ENCODE data around the gene COX8C.

Gene COX8C

DNA sequence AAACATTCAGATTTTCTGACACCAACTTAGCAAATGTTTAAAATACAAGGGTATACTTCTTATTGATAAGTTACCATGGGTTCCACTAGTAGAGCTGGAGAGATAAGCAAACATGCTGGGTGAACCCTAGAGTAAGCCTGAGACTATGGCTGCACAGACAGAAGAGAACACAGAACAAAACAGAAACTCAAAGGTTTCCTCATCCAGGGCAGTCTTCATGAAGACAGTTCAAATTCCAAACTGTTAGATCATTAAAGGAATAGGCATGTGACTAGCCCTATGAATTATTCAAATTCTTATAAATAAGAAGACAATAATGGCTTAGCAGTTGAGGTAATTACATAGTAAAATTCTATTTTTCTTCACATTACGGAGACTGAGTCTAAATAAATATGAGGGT, 42.2 kb upstream of the COX8C start:
- DNase-seq (ENCODE audit: low read depth) = peak; percentile 53
- H3K4me3 ChIP-seq (ENCODE audit: low read length) = no peak overlapping the region
- TF ChIP-seq, protein P1, sequence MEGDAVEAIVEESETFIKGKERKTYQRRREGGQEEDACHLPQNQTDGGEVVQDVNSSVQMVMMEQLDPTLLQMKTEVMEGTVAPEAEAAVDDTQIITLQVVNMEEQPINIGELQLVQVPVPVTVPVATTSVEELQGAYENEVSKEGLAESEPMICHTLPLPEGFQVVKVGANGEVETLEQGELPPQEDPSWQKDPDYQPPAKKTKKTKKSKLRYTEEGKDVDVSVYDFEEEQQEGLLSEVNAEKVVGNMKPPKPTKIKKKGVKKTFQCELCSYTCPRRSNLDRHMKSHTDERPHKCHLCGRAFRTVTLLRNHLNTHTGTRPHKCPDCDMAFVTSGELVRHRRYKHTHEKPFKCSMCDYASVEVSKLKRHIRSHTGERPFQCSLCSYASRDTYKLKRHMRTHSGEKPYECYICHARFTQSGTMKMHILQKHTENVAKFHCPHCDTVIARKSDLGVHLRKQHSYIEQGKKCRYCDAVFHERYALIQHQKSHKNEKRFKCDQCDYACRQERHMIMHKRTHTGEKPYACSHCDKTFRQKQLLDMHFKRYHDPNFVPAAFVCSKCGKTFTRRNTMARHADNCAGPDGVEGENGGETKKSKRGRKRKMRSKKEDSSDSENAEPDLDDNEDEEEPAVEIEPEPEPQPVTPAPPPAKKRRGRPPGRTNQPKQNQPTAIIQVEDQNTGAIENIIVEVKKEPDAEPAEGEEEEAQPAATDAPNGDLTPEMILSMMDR (conservative IDR thresholded peaks at IDR 0.05; ENCODE audit: low read length) = no peak

DNA sequence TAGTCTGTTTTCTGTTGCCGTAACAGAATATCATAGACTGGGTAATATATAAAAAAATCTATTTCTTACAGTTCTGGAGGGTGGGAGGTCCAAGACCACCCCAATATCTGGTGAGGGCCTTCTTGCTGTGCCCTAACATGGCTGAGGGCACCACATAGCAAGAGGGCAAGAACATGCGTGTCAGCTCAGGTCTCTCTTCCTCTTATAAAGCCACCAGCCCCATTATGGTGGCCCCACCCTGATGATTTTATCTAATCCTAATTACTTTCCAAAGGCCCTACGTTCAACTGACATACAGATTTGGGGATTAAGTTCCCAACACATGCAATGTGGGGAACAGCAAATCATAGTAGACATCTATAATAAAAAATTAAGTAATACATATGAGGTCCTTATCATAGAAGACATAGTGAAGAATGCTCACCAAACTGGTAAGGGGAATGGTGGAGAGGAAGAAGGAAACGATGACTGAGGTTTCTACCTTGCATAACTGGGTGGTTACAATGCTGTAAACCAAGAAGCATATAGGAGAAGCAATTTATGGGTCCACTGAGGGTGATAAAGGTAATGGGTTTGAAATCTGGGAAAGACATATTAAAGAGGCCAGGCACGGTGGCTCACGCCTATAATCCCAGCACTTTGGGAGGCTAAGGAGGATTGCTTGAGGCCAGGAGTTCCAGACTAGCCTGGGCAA, 41.1 kb upstream of the COX8C start:
- TF ChIP-seq, protein P1 (conservative IDR thresholded peaks at IDR 0.05; ENCODE audit: low read length) = no peak
- H3K4me3 ChIP-seq (ENCODE audit: low read length) = no peak overlapping the region
- no peak for DNase-seq (ENCODE audit: low read depth)

DNA sequence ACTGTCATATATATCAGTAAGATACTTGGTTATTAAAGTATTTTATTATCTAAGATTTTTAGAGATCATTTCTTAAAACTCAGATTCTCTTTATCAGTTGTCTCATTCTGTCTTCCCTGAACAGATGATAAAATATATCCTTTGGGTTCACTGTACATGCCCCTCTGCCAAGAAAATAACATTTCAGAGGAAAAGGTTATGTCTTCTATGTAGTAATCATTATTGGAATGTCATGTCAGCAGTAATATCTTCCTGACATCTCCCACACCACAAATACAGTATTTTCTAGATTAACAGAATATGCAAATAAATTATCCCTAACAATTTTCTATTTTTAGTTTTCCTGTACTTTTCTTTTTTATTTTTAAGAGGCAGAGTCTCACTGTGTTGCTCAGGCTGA, 40.2 kb upstream of the COX8C start:
- no peak for DNase-seq (ENCODE audit: low read depth)
- no peak overlapping the region for H3K4me3 ChIP-seq (ENCODE audit: low read length)
- TF ChIP-seq, protein P1 (conservative IDR thresholded peaks at IDR 0.05; ENCODE audit: low read length) = no peak

DNA sequence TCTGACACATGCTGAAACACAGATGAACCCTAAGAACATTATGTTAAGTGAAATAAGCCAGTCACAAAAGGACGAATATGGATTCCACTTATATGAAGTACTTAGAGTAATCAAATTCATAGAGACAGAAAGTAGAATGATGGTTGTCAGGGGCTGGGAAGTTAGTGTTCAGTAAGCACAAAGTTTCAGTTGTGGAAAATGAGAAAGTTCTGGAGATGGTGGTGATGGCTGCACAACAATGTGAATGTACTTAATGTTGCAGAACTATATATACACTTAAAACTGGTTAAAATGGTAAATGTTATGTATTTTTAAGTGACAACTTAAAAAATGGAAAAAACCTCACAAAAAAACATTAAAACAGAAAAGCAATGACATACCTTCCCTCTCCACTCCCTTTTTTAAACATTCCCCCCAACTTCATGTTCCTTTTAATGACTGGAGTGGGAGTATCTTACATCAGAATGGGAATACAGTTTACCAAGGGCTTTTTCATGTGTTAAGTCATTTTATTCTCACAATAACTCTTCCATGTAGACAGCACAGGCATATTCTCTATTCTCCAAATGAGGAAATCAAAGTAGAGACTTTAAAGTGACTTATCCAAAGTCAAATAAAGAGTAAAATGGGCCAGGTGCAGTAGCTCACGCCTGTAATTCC, 38.2 kb upstream of the COX8C start:
- no peak overlapping the region for H3K4me3 ChIP-seq (ENCODE audit: low read length)
- no peak for DNase-seq (ENCODE audit: low read depth)
- TF ChIP-seq, protein P1 (conservative IDR thresholded peaks at IDR 0.05; ENCODE audit: low read length) = no peak

DNA sequence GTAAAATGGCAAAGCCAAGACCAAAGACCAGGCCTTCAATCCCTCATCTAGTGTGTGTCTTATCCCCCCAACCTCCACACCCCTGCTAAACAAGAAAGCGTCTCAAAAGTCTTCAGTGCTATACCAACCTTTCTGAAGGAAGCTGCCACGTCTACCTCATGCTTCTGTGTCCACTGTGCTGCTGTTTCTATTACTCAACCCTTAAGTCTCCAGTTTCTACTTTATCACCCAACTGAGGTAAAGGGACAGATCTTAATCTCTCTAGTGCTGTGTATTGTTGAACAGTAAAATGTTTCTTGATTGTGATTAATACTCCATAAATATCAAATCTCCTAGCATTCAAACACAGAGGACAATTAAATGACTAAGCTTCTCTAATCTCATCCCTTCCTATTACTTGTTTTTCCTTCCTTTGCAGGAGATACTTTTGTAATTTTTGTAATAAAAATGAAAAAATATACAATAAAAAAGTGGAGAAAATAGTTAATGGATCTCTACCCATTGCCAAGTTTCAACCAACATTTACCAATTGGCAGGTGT, 37.5 kb upstream of the COX8C start:
- TF ChIP-seq, protein P1 (conservative IDR thresholded peaks at IDR 0.05; ENCODE audit: low read length) = no peak
- H3K4me3 ChIP-seq (ENCODE audit: low read length) = no peak overlapping the region
- DNase-seq (ENCODE audit: low read depth) = no peak

DNA sequence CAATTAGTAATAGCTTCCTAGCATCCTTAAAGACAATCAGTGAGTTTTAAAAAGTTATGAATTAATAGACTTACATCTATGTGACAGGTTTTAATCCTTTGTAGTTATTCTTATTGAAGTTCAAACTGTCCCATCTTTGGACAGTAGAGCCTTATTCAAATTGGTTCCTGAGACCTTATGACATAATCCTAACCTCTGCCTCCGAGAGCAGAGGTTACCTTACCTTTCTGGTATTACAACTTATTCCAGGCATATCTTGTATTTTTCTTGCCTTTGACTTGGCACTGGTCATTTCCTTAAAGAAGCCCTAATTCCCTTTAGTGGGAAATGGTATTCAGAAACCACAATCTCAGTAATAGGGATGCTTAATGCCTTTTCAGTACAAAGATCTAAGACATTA, 35.9 kb upstream of the COX8C start:
- H3K4me3 ChIP-seq (ENCODE audit: low read length) = no peak overlapping the region
- DNase-seq (ENCODE audit: low read depth) = no peak
- TF ChIP-seq, protein P1 (conservative IDR thresholded peaks at IDR 0.05; ENCODE audit: low read length) = no peak

DNA sequence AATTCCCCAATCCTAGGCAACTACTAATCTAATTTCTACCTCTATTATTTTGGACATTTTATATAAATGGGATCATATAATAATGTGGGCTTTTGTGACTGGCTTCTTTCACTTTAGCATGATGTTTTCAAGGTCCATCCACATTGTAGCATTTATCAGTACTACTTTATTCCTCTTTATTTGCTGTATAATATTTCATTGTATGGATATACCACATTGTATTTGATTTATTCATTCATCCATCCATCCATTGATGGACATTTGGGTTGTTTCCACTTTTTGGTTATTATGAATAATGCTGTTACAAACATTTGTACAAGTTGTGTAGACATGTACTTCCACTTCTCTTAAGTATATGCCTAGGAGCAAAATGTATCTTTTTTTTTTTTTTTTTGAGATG, 31.4 kb upstream of the COX8C start:
- no peak overlapping the region for H3K4me3 ChIP-seq (ENCODE audit: low read length)
- TF ChIP-seq, protein P1 (conservative IDR thresholded peaks at IDR 0.05; ENCODE audit: low read length) = no peak
- no peak for DNase-seq (ENCODE audit: low read depth)
